Measurements from ENCODE around the gene CSF3R.

DNA sequence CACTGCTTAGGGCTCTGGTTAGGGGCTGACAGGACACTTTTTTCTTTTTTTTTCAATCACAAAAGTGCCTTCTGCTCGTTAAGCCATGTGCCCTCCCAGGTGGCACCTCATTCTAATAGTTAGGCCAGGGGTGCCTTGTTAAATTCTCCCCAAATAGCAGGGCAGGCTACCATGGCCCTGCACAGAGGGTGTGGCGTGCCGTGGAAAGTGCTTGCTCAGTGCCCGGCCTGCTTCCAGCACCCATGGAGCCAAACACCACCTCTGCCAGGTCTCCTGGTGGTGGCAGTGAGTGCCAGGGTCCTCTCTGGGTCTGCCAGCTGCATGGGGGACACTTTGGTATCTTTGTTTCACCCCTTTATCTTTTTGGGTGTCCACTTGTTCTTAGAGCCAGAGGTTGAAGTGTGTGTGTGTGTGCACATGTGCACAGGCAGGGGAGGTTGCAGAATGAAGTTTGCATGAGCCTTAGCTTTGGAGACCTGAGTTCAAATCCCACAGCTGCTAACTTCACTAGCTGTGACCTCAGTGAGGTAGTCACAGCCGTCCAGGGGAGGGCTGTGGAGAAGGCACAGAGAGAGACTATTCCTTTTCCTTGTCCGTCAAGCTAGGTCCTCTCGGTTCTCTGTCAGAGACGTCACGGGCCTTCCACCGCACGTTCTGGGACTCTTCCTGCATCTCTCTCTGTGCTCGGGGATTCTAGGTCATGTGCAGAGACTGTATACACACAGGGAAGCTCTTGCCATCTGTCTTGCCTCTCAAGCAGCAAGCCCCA lies 39.9 kb upstream of the CSF3R start:
- TF ChIP-seq POLR2A (IDR thresholded peaks at IDR 0.05; ENCODE audit: low read depth, low read length), result no peak
- TF ChIP-seq POLR2AphosphoS5 (IDR thresholded peaks at IDR 0.05; ENCODE audit: low read depth, low read length), result no peak
